Cardiac muscle cell (in vitro differentiated cells and primary cell): ENCODE data around the gene KLHL30. TPM values are rescaled to one million over a fixed set of nuclear protein-coding genes. Genes with fewer than 3 reads are reported as not detected.
A peak's percentile ranks its signal among the peaks of the same experiment; 100 is the strongest.

Source experiments
- DNase-seq, 2 donors: peaks; one replicate each; pipeline versions ENCODE4 v3.0.0 to v3.0.0-alpha.2; 2010 to 2017; ENCODE audit warnings: low read depth in 1 of 2, low spot score in 1 of 2
- H3K27ac ChIP-seq: fragments of 200-600 bp; sonication (generic); 2 replicates; pipeline ENCODE4 v1.5.1; 2016
- H3K27me3 ChIP-seq: fragments of 200-600 bp; sonication (generic); 2 replicates; pipeline ENCODE4 v1.6.0; 2016; ENCODE audit warnings: control low read depth
- H3K36me3 ChIP-seq: fragments of 200-600 bp; sonication (generic); 2 replicates; pipeline ENCODE4 v1.5.1; 2016; ENCODE audit warnings: control low read depth
- H3K4me1 ChIP-seq: fragments of 200-600 bp; sonication (generic); 2 replicates; pipeline ENCODE4 v1.8.1; 2017; ENCODE audit warnings: low read depth, mild to moderate bottlenecking, mixed run types
- H3K4me3 ChIP-seq: fragments of 200-600 bp; sonication (generic); 2 replicates; pipeline ENCODE4 v1.5.1; 2016; ENCODE audit warnings: mild to moderate bottlenecking
- H3K9me3 ChIP-seq: fragments of 200-600 bp; sonication (generic); 2 replicates; pipeline ENCODE4 v1.5.1; 2017; ENCODE audit warnings: low read depth, mild to moderate bottlenecking, control low read depth
- polyA plus RNA-seq: library from polyadenylated mRNA; unstranded; fragments of >200 nt; fragmentation: Nextera tagmentation; extraction: Ambion mirVana; gene quantifications from 2 replicates; pipeline ENCODE4 v1.2.1, GENCODE V29; 2016
- total RNA-seq: library from RNA; depleted of rRNA; stranded (reverse); fragments of >200 nt; gene quantifications from 2 replicates; pipeline ENCODE4 v1.2.3, GENCODE V29; 2016
- TF ChIP-seq, protein P1 (sequence below): IDR thresholded peaks from 2 replicates; pipeline ENCODE4 v1.5.1; 2012; ENCODE audit warnings: low read depth, mild to moderate bottlenecking, low read length

The KLHL30 gene
- total and polyA plus RNA-seq, 2 experiments from 2014 or later = 6.7 to 31.7 TPM

DNA sequence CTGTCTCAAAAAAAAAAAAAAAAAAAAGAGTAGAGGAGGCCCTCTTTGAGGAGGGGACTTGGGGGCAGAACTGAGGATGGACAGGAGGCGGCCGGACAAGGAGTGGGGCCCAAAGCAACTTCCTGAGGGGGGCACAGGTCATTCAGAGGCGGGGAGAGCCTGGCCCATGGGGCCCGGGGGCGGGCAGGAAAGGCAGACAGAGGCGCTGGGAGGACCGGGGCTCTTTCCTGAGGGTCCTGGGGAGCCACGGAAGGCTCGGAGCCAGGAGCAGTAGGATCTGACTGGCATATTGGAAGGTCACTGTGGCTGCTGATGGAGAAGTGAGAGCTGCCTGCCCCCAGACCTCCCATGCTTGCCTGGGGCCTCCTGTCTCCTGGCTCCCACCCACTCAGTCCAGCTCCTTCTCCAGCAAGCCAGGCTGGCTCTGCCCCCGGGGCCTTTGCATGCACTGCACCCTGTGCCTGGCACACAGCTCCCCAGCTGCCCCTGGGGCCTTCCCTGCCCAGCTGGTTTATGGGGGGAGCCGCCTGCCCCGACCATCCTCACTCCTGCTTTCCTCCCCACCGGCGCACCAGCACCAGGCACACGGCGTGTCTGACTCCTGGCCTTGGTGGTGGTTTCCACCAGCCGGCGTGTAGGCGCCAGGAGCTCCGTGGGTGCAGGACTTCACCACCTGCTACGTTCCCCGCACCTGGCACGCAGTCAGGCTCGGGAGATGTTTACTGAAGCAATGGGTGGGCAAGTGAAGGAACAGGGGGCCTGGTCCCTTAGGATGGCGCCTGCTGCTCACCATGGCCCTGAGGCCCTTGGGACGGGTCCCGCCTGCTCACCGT, 32.7 kb upstream of the KLHL30 start:
- no peak overlapping the region for H3K4me3 ChIP-seq
- no peaks in the 10 kb centered on the region for H3K27me3 ChIP-seq
- H3K9me3 ChIP-seq = no peaks in the 10 kb centered on the region
- no peak overlapping the region for H3K27ac ChIP-seq
- peaks cover 17% of the 10 kb centered on the region for H3K4me1 ChIP-seq
- no peaks in the 10 kb centered on the region for H3K36me3 ChIP-seq
- TF ChIP-seq, protein P1, sequence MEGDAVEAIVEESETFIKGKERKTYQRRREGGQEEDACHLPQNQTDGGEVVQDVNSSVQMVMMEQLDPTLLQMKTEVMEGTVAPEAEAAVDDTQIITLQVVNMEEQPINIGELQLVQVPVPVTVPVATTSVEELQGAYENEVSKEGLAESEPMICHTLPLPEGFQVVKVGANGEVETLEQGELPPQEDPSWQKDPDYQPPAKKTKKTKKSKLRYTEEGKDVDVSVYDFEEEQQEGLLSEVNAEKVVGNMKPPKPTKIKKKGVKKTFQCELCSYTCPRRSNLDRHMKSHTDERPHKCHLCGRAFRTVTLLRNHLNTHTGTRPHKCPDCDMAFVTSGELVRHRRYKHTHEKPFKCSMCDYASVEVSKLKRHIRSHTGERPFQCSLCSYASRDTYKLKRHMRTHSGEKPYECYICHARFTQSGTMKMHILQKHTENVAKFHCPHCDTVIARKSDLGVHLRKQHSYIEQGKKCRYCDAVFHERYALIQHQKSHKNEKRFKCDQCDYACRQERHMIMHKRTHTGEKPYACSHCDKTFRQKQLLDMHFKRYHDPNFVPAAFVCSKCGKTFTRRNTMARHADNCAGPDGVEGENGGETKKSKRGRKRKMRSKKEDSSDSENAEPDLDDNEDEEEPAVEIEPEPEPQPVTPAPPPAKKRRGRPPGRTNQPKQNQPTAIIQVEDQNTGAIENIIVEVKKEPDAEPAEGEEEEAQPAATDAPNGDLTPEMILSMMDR = no peak
- DNase-seq = no peak

DNA sequence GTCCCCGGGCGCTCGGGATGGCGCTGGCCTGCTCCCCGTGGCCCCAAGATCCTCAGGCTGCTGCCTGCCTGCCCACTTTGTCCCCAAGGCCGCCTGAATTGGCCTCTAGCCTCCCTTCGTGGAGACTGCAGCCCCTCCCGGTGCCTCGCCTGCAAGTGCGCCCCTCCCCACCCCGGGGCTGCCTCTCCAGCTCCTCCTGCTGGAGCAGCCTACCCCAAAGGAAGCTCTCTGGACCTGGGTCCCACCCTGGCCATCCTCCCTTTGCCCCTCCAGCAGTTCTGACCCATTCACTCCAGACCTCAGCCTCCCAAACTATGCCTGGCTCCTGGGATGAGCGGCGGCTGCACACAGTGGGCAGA, 32.1 kb upstream of the KLHL30 start:
- Histone ChIP-seq H3K27me3 (no peaks in the 10 kb centered on the region), H3K4me1 (peaks cover 11% of the 10 kb centered on the region), H3K9me3 (no peaks in the 10 kb centered on the region), H3K4me3 (no peak overlapping the region), H3K27ac (no peak overlapping the region), H3K36me3 (no peaks in the 10 kb centered on the region)
- no peak for DNase-seq
- TF ChIP-seq, protein P1 = no peak

- no peak overlapping the region for H3K4me3 ChIP-seq
Measured at GRCh38 chr2:238106698-238107524, 31.6 kb upstream of the KLHL30 start.

DNA sequence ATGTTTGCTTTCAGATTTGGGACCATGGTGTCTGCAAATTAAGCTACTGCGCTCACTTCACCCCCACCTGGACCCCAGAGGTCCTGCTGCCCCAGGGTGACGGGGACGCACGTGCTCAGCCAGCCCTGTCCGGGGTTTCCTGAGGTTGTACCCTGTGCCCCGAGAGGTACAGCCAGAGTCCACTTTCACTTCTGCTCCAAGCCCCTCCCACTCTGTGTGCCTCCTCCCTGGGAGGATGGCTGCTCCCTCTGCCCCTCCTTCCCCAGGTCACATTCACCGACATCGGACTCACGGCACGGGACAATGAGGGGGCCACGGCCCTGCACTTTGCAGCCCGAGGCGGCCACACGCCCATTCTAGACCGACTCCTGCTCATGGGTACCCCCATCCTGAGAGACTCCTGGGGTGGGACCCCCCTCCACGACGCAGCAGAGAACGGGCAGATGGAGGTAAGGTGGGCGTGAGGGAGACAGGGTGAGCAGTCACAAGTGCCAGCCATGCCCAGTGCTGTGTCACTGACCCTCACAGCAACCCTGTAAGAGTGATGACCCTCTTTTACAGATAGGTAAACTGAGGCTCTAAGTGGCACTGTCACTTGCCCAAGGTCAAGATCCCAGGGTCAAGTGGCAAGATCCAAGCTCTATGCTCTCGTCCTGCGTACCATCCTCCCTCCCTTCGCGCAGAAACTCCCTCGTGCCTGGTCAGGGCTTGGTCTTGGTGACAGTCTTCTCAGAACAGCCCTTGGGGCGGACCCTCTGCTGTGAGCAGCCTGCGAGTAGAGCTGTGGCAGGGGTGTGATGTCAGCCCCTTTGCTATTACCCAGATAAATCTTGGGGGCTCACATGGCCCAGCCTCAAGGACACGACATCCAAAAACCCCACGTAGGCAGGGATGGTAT, 30.7 kb upstream of the KLHL30 start:
- no peaks in the 10 kb centered on the region for H3K27me3 ChIP-seq
- DNase-seq = no peak
- no peaks in the 10 kb centered on the region for H3K36me3 ChIP-seq
- TF ChIP-seq, protein P1 = no peak
- H3K27ac ChIP-seq = no peak overlapping the region
- H3K9me3 ChIP-seq = no peaks in the 10 kb centered on the region
- no peak overlapping the region for H3K4me3 ChIP-seq
- peaks cover 11% of the 10 kb centered on the region for H3K4me1 ChIP-seq

More at GRCh38 chr2:238106698-238107524, 31.6 kb upstream of the KLHL30 start:
- Histone ChIP-seq H3K4me1 (peaks cover 11% of the 10 kb centered on the region), H3K36me3 (no peaks in the 10 kb centered on the region), H3K27me3 (no peaks in the 10 kb centered on the region), H3K9me3 (no peaks in the 10 kb centered on the region), H3K27ac (no peak overlapping the region)
- DNase-seq = peak in 1 of 2 donors; percentile 48
- TF ChIP-seq, protein P1 = peak; percentile 17
